GM18867 (cell line): ENCODE data around the gene FOXA3.

ENCODE experiments used
- ATAC-seq: cut with Tn5 transposase; IDR thresholded peaks from one replicate; pipeline ENCODE4 v1.9.1; 2021; ENCODE audit warnings: mild to moderate bottlenecking, moderate library complexity; ENCODE audit not compliant: unreplicated experiment

The FOXA3 gene

DNA sequence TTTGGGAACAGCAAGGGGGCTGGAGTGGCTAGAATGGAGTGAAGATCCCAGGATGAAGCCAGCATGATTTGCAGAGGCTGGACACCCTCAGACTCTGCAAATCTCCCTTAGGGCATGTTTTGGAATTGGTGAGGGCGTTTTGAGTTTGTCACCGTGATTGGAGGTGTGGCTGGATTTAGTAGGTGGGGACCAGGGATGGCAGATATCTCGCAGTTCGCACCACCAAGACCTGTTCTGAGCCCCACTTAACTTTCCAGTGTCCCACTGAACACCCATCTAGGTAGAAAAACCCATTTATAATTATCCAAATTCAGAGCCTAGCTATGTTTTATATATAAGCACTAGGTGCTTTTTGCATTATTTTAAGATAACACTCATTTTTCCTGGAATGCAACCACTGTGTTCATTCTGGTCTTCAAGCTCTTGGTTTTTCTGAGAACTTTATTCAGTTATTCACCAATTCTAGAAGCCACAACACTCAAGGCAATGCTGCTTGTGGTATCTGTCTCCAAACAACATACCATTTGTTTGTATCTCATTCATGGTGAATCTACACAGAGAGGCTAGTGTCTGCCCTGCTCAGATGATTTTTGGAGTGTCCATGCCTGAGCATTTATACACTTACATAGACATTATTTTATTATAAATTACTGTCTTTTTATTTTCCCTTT is 53.4 kb downstream of the FOXA3 start:
- ATAC-seq, result no peak

DNA sequence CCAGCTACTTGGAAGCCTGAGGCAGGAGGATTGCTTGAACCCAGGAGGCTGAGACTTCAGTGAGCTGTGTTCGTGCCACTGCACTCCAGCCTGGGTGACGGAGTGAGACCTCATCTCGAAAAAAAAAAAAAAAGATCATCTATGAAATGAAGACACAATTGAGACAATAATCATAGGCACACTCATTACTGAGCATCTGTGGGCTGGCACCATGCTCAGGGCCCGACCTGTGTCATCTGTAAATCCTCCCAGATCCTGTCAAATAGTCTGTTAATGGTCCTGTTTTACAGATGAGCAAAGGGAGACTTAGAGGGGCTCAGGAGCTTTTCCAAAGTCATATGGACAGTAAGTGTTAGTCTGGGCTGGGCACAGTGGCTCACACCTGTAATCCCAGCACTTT is 54.6 kb downstream of the FOXA3 start:
- ATAC-seq, result no peak

DNA sequence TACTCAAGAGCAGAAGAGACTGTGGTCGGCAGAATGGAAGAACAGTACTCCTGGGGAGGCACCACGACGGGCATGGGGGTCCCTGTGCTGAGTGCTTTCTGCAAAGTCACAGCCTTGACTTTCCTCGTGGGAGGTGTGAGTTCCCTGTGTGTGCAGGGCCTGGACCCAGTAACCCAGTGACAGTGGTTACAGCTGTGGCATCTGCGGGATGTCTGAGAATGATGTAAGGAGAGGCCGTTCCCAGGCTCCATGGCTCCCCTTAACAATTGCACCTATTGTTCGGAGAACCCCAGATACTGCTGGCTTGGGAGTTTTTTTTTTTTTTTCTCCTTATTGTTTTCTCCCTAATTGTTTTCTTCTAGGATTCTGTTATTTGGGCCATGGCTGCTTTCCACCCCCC is 55.6 kb downstream of the FOXA3 start:
- ATAC-seq, result no peak

DNA sequence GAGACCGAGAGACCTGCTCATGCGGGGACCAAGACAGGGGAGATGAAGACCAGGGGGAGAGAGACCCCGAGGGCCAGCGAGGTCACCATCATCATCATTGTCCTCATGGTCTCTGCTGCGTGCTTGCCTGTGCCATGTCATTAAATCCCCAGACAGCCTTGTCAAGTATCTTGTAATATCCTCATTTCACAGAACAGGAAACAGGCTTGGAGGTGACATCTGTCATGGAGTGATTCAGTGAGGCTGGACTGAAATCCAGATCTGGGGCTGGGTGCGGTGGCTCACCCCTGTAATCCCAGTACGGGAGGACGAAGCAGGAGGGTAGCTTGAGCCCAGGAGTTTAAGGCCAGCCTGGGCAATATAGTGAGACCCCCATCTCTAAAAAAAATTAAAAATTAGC is 56.3 kb downstream of the FOXA3 start:
- ATAC-seq, result no peak

DNA sequence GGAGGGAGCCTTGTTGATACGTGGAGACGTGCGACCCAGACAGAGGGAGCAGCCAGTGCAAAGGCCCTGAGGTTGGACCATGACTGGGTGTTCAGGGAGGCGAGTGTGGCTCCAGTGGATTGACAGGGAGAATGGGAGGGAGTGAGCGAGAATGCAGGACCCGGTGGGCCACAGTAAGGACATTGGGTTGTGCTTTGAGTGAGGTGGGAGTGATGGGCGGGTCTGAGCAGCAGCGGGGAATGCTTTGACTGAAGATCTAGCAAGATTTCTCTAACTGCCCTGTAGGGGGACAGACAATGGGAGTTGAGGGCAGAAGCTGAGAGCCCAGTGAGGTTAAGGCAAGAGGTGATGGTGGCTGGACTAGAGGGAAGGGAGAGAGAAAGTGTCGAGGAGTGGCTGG is 58.2 kb downstream of the FOXA3 start:
- no peak for ATAC-seq
